Tibial nerve (tissue), 4 donors: ENCODE results near the gene CCDC117. TPM values are rescaled to one million over a fixed set of nuclear protein-coding genes. Genes with fewer than 3 reads are reported as not detected.

ENCODE experiments used
- DNase-seq, 2 donors: peaks; one replicate each; pipeline ENCODE4 v3.0.0-alpha.2; 2019; ENCODE audit warnings: low spot score in 2 of 2
- H3K27ac ChIP-seq, 4 donors: fragments of 200-600 bp; sonication (generic) in 3 of 4; one replicate each; pipeline ENCODE4 v1.5.1; 2017 to 2019; ENCODE audit warnings: mild to moderate bottlenecking in 1 of 4
- H3K27me3 ChIP-seq, 2 donors: fragments of 200-600 bp; sonication (generic) in 1 of 2; one replicate each; pipeline versions ENCODE4 v1.5.1 to v1.6.0; 2017 to 2019
- H3K36me3 ChIP-seq, 3 donors: fragments of 200-600 bp; sonication (generic); one replicate each; pipeline ENCODE4 v1.5.1; 2018 to 2019
- H3K4me1 ChIP-seq, 4 donors: fragments of 200-600 bp; sonication (generic) in 3 of 4; one replicate each; pipeline ENCODE4 v1.5.1; 2017 to 2019
- H3K4me3 ChIP-seq, 4 donors: fragments of 200-600 bp; sonication (generic) in 3 of 4; one replicate each; pipeline ENCODE4 v1.5.1; 2017 to 2019; ENCODE audit warnings: mild to moderate bottlenecking in 1 of 4, moderate library complexity in 1 of 4
- H3K9me3 ChIP-seq, 4 donors: fragments of 200-600 bp; sonication (generic) in 3 of 4; one replicate each; pipeline ENCODE4 v1.5.1; 2017 to 2019
- CTCF ChIP-seq, 5 experiments: fragments of 200-600 bp in 3 of 5; fragments of 450-650 bp in 2 of 5; sonication (generic) in 3 of 5; IDR thresholded peaks; one replicate each; pipeline ENCODE4 v1.5.1; 2016 to 2019; ENCODE audit warnings: antibody characterized with exemption in 5 of 5, mild to moderate bottlenecking in 3 of 5, moderate library complexity in 2 of 5
- EP300 ChIP-seq, 2 donors: sonication (generic); formaldehyde crosslinking; IDR thresholded peaks; one replicate each; pipeline ENCODE4 v1.6.1; 2017; ENCODE audit warnings: antibody characterized with exemption in 2 of 2, mild to moderate bottlenecking in 1 of 2
- POLR2A ChIP-seq, 2 donors: fragments of 450-650 bp; IDR thresholded peaks; one replicate each; pipeline ENCODE4 v1.6.1; 2017; ENCODE audit warnings: antibody characterized with exemption in 2 of 2, mild to moderate bottlenecking in 2 of 2, moderate library complexity in 2 of 2
- WGBS, 2 donors: methylation state at CpG; one replicate each; pipeline ENCODE4 v1.1.5; 2018; 5-methylcytosine and 5-hydroxymethylcytosine counted together
- total RNA-seq, 4 donors: library from RNA; depleted of rRNA; stranded (reverse); fragments of >200 nt; gene quantifications; one replicate each; pipeline ENCODE4 v1.1.0, GENCODE V29; 2016

CCDC117 gene
- total RNA-seq, 4 donors from 2014 or later: 16.7 to 22.4 (median 20.6) TPM

GRCh38 chr22:28817919-28818859 lies 45.7 kb downstream of the CCDC117 start:
- peak overlapping the region in 2 of 4 donors; percentile 9 to 46 for H3K27ac ChIP-seq
- TF ChIP-seq EP300 (IDR thresholded peaks at IDR 0.05) (peak in 1 of 2 donors; percentile 7), POLR2A (IDR thresholded peaks at IDR 0.05) (no peak), CTCF (IDR thresholded peaks at IDR 0.05) (no peak)
- no peak for DNase-seq
- H3K9me3 ChIP-seq: no peaks in the 10 kb centered on the region
- H3K4me3 ChIP-seq: no peak overlapping the region
- H3K36me3 ChIP-seq: peaks cover 0 to 21% (median 0%) of the 10 kb centered on the region in 3 donors
- 85 to 90% methylated on average over 14 of the region's 14 CpGs for WGBS, 2 donors
- peaks cover 0 to 19% (median 2%) of the 10 kb centered on the region in 4 donors for H3K4me1 ChIP-seq
- H3K27me3 ChIP-seq: no peaks in the 10 kb centered on the region

- no peaks in the 10 kb centered on the region for H3K27me3 ChIP-seq
- H3K27ac ChIP-seq: peak overlapping the region in 1 of 4 donors; percentile 46
- peaks cover 0 to 23% (median 0%) of the 10 kb centered on the region in 3 donors for H3K36me3 ChIP-seq
- no peaks in the 10 kb centered on the region for H3K9me3 ChIP-seq
- H3K4me3 ChIP-seq: no peak overlapping the region
- WGBS, 2 donors: 66 to 82% methylated on average over 5 of the region's 5 CpGs
- TF ChIP-seq EP300 (IDR thresholded peaks at IDR 0.05) (no peak), POLR2A (IDR thresholded peaks at IDR 0.05) (no peak), CTCF (IDR thresholded peaks at IDR 0.05) (no peak)
- H3K4me1 ChIP-seq: peaks cover 0 to 10% (median 0%) of the 10 kb centered on the region in 4 donors
- no peak for DNase-seq
These were observed 47.0 kb downstream of the CCDC117 start for GRCh38 chr22:28819253-28820096.

DNA sequence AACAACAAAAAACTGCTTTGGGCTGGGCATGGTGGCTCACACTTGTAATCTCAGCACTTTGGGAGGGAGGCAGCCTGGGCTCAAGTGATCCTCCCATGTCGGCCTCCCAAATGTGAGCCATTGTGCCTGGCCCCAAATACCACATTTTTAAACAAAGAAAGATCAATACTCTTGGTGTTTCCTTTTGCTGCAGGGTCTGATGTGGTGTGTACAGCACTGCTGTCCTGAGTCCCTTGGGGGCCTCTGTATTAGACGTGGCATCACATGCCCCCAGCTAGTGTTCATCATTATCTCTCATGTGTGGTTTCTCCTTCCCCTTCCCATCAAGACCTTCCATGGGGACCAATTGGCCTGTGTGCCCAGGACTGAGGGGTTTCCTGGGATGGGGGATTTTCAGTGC lies 48.4 kb downstream of the CCDC117 start:
- no peaks in the 10 kb centered on the region for H3K9me3 ChIP-seq
- H3K4me1 ChIP-seq: peaks cover 0 to 10% (median 0%) of the 10 kb centered on the region in 4 donors
- no peak overlapping the region for H3K27ac ChIP-seq
- H3K27me3 ChIP-seq: no peaks in the 10 kb centered on the region
- DNase-seq: no peak
- TF ChIP-seq EP300 (IDR thresholded peaks at IDR 0.05): no peak
- TF ChIP-seq CTCF (IDR thresholded peaks at IDR 0.05): no peak
- H3K4me3 ChIP-seq: no peak overlapping the region
- peaks cover 0 to 20% (median 0%) of the 10 kb centered on the region in 3 donors for H3K36me3 ChIP-seq
- 77 to 79% methylated on average over 2 of the region's 2 CpGs for WGBS, 2 donors

- 82 to 83% methylated on average over 1 of the region's 1 CpG for WGBS, 2 donors
These were observed 49.0 kb downstream of the CCDC117 start for GRCh38 chr22:28821452-28821851.

More at GRCh38 chr22:28821452-28821851, 49.0 kb downstream of the CCDC117 start:
- TF ChIP-seq EP300 (IDR thresholded peaks at IDR 0.05) (no peak), CTCF (IDR thresholded peaks at IDR 0.05) (no peak), POLR2A (IDR thresholded peaks at IDR 0.05) (no peak)
- Histone ChIP-seq H3K4me1 (peaks cover 0 to 10% (median 0%) of the 10 kb centered on the region in 4 donors), H3K36me3 (peaks cover 0 to 20% (median 0%) of the 10 kb centered on the region in 3 donors), H3K4me3 (no peak overlapping the region), H3K9me3 (no peaks in the 10 kb centered on the region), H3K27me3 (no peaks in the 10 kb centered on the region), H3K27ac (no peak overlapping the region)
- DNase-seq: no peak
